Caco-2 (cell line): Measurements from ENCODE around the gene NUTF2. TPM values are rescaled to one million over a fixed set of nuclear protein-coding genes. Genes with fewer than 3 reads are reported as not detected.
"Not testable (repeated sequence)": the region's sequence is repeated elsewhere in the genome, so short reads cannot be mapped to it uniquely, and the experiment has no call there.

Source experiments
- BruUV-seq: library from RNA; stranded (reverse); fragments of 400-500 nt; replicated peaks from 2 replicates; lab custom pipeline; 2021; lab: Mats Ljungman, UMichigan
- CTCF ChIA-PET: fragments of 300-600 bp; sonication (Branson Sonifier 250); formaldehyde crosslinking; loops from one replicate; lab custom pipeline; 2022; ENCODE audit warnings: antibody characterized with exemption; lab: Charles Lee
- POLR2A ChIA-PET: fragments of 300-600 bp; sonication (Branson Sonifier 250); formaldehyde crosslinking; loops from one replicate; lab custom pipeline; 2022; ENCODE audit warnings: antibody characterized with exemption; lab: Charles Lee
- DNase-seq, 2 experiments: peaks; one replicate each; pipeline versions ENCODE4 v3.0.0 to v3.0.0-alpha.2; 2020 to 2022
- H3K27me3 ChIP-seq: replicated peaks from 2 replicates; pipeline ENCODE4 v1.6.0; 2011; ENCODE audit warnings: low read length; ENCODE audit not compliant: control insufficient read depth, insufficient read depth
- H3K36me3 ChIP-seq: 2 replicates; pipeline ENCODE4 v1.5.1; 2011; ENCODE audit warnings: low read length; ENCODE audit not compliant: control insufficient read depth, insufficient read depth
- H3K4me1 ChIP-seq: fragments of 250-450 bp; sonication (Bioruptor Pico); 2 replicates; pipeline ENCODE4 v1.5.1; 2020; ENCODE audit warnings: mild to moderate bottlenecking
- H3K4me3 ChIP-seq: 2 replicates; pipeline ENCODE4 v1.5.1; 2011; ENCODE audit warnings: low read depth, mild to moderate bottlenecking, control low read depth, low read length
- H3K9me3 ChIP-seq: fragments of 250-450 bp; sonication (Bioruptor Pico); 2 replicates; pipeline ENCODE4 v1.5.1; 2020; ENCODE audit warnings: mild to moderate bottlenecking, moderate library complexity
- H3K27ac Mint-ChIP-seq: one replicate; pipeline ENCODE4 v1.8.0; 2022; ENCODE audit warnings: mixed read lengths; ENCODE audit not compliant: unreplicated experiment
- H3K27me3 Mint-ChIP-seq: one replicate; pipeline ENCODE4 v1.8.0; 2022; ENCODE audit warnings: mixed read lengths; ENCODE audit not compliant: insufficient read depth, unreplicated experiment
- H3K36me3 Mint-ChIP-seq: one replicate; pipeline ENCODE4 v1.8.0; 2022; ENCODE audit warnings: mild to moderate bottlenecking, mixed read lengths; ENCODE audit not compliant: insufficient read depth, unreplicated experiment
- H3K4me1 Mint-ChIP-seq: one replicate; pipeline ENCODE4 v1.8.0; 2022; ENCODE audit warnings: low read depth, mixed read lengths; ENCODE audit not compliant: unreplicated experiment
- H3K4me3 Mint-ChIP-seq: one replicate; pipeline ENCODE4 v1.8.0; 2022; ENCODE audit warnings: mild to moderate bottlenecking, moderate library complexity, mixed read lengths; ENCODE audit not compliant: unreplicated experiment
- H3K9me3 Mint-ChIP-seq: one replicate; pipeline ENCODE4 v1.8.0; 2022; ENCODE audit warnings: mixed read lengths; ENCODE audit not compliant: unreplicated experiment
- intact Hi-C: fragments of 100-400 bp; cut with micrococcal nuclease; formaldehyde crosslinking; loops from one replicate; pipeline ENCODE4 v1.10.0; 2022; ENCODE audit not compliant: unreplicated experiment
- total RNA-seq: library from RNA; stranded (reverse); gene quantifications from 2 replicates; pipeline ENCODE4 v1.2.3, GENCODE V29; 2022
- TF ChIP-seq, protein P1 (sequence below), 2 experiments: fragments of 200-600 bp in 1 of 2; IDR thresholded peaks; 1 replicate in 1 of 2; 2 replicates in 1 of 2; pipeline versions ENCODE4 v1.5.1 to v1.8.0; 2011 to 2022; ENCODE audit warnings: antibody characterized with exemption in 1 of 2, control low read depth in 1 of 2, inconsistent platforms in 1 of 2, low read depth in 1 of 2, low read length in 1 of 2, mild to moderate bottlenecking in 1 of 2, moderate library complexity in 1 of 2; ENCODE audit not compliant: insufficient read depth in 1 of 2, severe bottlenecking in 1 of 2, unreplicated experiment in 1 of 2

The NUTF2 gene
- total RNA-seq, 1 experiment from 2014 or later, result 239 TPM

GRCh38 chr16:67862623-67863583 lies 16.2 kb downstream of the NUTF2 start:
- Mint-ChIP-seq H3K4me1 (peaks cover 8% of the 10 kb centered on the region), H3K9me3 (no peaks in the 10 kb centered on the region), H3K27ac (peak overlapping the region; percentile 8), H3K36me3 (peaks cover 94% of the 10 kb centered on the region), H3K27me3 (no peaks in the 10 kb centered on the region), H3K4me3 (no peak overlapping the region)
- Histone ChIP-seq H3K9me3 (no peaks in the 10 kb centered on the region), H3K4me3 (no peak overlapping the region), H3K36me3 (peaks cover 4% of the 10 kb centered on the region; the same call in 1 of the 2 replicates), H3K27me3 (no peaks in the 10 kb centered on the region), H3K4me1 (peaks cover 5% of the 10 kb centered on the region)
- TF ChIP-seq, protein P1, sequence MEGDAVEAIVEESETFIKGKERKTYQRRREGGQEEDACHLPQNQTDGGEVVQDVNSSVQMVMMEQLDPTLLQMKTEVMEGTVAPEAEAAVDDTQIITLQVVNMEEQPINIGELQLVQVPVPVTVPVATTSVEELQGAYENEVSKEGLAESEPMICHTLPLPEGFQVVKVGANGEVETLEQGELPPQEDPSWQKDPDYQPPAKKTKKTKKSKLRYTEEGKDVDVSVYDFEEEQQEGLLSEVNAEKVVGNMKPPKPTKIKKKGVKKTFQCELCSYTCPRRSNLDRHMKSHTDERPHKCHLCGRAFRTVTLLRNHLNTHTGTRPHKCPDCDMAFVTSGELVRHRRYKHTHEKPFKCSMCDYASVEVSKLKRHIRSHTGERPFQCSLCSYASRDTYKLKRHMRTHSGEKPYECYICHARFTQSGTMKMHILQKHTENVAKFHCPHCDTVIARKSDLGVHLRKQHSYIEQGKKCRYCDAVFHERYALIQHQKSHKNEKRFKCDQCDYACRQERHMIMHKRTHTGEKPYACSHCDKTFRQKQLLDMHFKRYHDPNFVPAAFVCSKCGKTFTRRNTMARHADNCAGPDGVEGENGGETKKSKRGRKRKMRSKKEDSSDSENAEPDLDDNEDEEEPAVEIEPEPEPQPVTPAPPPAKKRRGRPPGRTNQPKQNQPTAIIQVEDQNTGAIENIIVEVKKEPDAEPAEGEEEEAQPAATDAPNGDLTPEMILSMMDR (IDR thresholded peaks at IDR 0.05; ENCODE audit: insufficient read depth in 1 of 2, low read depth in 1 of 2, low read length in 1 of 2, severe bottlenecking in 1 of 2, unreplicated experiment in 1 of 2), result no peak
- intact Hi-C loops, result no loop called here
- BruUV-seq, result no TSS peak
- ChIA-PET POLR2A (interaction anchor here (0.8 kb wide), 1 partner anchor 17 kb away, joined by 4 read pairs; the partner anchor contains the start of gene NUTF2), CTCF (interaction anchor here (1.0 to 1.2 kb wide), 4 partner anchors 17 to 342 kb away, joined by 4 to 9 read pairs (median 4); no protein-coding TSS in a partner anchor)
- no peak for DNase-seq

- intact Hi-C loops, result loop anchor here (2.0 kb wide), 1 partner anchor 17 kb away; the partner anchor contains the start of genes CENPT and NUTF2
- H3K9me3 ChIP-seq, H3K36me3 ChIP-seq, H3K27me3 ChIP-seq, DNase-seq, H3K4me1 Mint-ChIP-seq, BruUV-seq, H3K27ac Mint-ChIP-seq, H3K4me3 Mint-ChIP-seq, H3K4me1 ChIP-seq, H3K9me3 Mint-ChIP-seq, H3K27me3 Mint-ChIP-seq, H3K4me3 ChIP-seq: not testable (repeated sequence)
- peaks cover 92% of the 10 kb centered on the region for H3K36me3 Mint-ChIP-seq
- CTCF ChIA-PET, result interaction anchor here (1.0 to 1.3 kb wide), 3 partner anchors 18 to 343 kb away, joined by 4 to 9 read pairs (median 5); no protein-coding TSS in a partner anchor
- POLR2A ChIA-PET, result interaction anchor here (0.8 kb wide), 1 partner anchor 18 kb away, joined by 4 read pairs; the partner anchor contains the start of gene NUTF2
Observed at GRCh38 chr16:67864044-67864443, 17.3 kb downstream of the NUTF2 start.

GRCh38 chr16:67864594-67864993 lies 17.9 kb downstream of the NUTF2 start:
- intact Hi-C loops, result loop anchor here (2.0 kb wide), 1 partner anchor 18 kb away; the partner anchor contains the start of genes CENPT and NUTF2
- no peak for DNase-seq
- TF ChIP-seq, protein P1 (IDR thresholded peaks at IDR 0.05; ENCODE audit: insufficient read depth in 1 of 2, low read depth in 1 of 2, low read length in 1 of 2, severe bottlenecking in 1 of 2, unreplicated experiment in 1 of 2), result no peak
- Histone ChIP-seq H3K36me3 (peaks cover 7% of the 10 kb centered on the region; the same call in 1 of the 2 replicates), H3K4me1 (no peaks in the 10 kb centered on the region), H3K4me3 (no peak overlapping the region), H3K27me3 (no peaks in the 10 kb centered on the region), H3K9me3 (no peaks in the 10 kb centered on the region)
- ChIA-PET CTCF (interaction anchor here (1.1 to 1.6 kb wide), 4 partner anchors 19 to 343 kb away, joined by 5 to 12 read pairs (median 10); partner anchors contain the start of gene NUTF2), POLR2A (interaction anchor here (1.6 kb wide), 1 partner anchor 19 kb away, joined by 9 read pairs; the partner anchor contains the start of gene NUTF2)
- Mint-ChIP-seq H3K4me1 (no peaks in the 10 kb centered on the region), H3K27ac (no peak overlapping the region), H3K27me3 (no peaks in the 10 kb centered on the region), H3K36me3 (peaks cover 92% of the 10 kb centered on the region), H3K4me3 (no peak overlapping the region), H3K9me3 (no peaks in the 10 kb centered on the region)
- no TSS peak for BruUV-seq
